Upper lobe of right lung (tissue), 1 donor: Measurements from ENCODE around the gene WDR82. TPM values are rescaled to one million over a fixed set of nuclear protein-coding genes. Genes with fewer than 3 reads are reported as not detected.
"Not testable (repeated sequence)": the region's sequence is repeated elsewhere in the genome, so short reads cannot be mapped to it uniquely, and the experiment has no call there.

Source experiments
- ATAC-seq: fragments of 200-7000 bp; cut with Tn5 transposase; one replicate; pipeline ENCODE4 v1.9.1; 2020; ENCODE audit warnings: mild to moderate bottlenecking, moderate library complexity
- DNase-seq: peaks from one replicate; pipeline ENCODE4 v3.0.0-alpha.2; 2020
- H3K27ac ChIP-seq: fragments of 200-600 bp; one replicate; pipeline ENCODE4 v1.8.0; 2022
- H3K27me3 ChIP-seq: fragments of 200-600 bp; one replicate; pipeline ENCODE4 v1.8.0; 2022; ENCODE audit warnings: mild to moderate bottlenecking
- H3K36me3 ChIP-seq: fragments of 200-600 bp; one replicate; pipeline ENCODE4 v1.8.0; 2022
- H3K4me1 ChIP-seq: fragments of 200-600 bp; one replicate; pipeline ENCODE4 v1.8.0; 2022
- H3K4me3 ChIP-seq: fragments of 200-600 bp; one replicate; pipeline ENCODE4 v1.8.0; 2022; ENCODE audit warnings: mild to moderate bottlenecking
- H3K9me3 ChIP-seq: fragments of 200-600 bp; one replicate; pipeline ENCODE4 v1.8.0; 2022
- CTCF ChIP-seq: fragments of 200-600 bp; IDR thresholded peaks from one replicate; pipeline ENCODE4 v1.8.0; 2022; ENCODE audit warnings: antibody characterized with exemption
- intact Hi-C: fragments of 100-400 bp; cut with DNase I; formaldehyde crosslinking; loops from one replicate; pipeline ENCODE4 v1.11.0; 2022
- total RNA-seq: library from RNA; stranded (reverse); fragmentation: NEBNext Ultra II Directional; extraction: Animal tissue kit (Norgen Biotek cat#: 25700); gene quantifications from one replicate; pipeline ENCODE4 v1.2.1, GENCODE V29; 2021
- donor health status: DM: no; HTN: yes; CAD: no; lungs with severe emphysema.

The WDR82 gene
- total RNA-seq, 1 donor from 2014 or later, result 61.9 TPM

- ATAC-seq (no peak), DNase-seq (peak; percentile 12)
- Histone ChIP-seq H3K9me3 (no peaks in the 10 kb centered on the region), H3K27ac (peak overlapping the region; percentile 25), H3K4me3 (no peak overlapping the region), H3K36me3 (no peaks in the 10 kb centered on the region), H3K4me1 (peaks cover 17% of the 10 kb centered on the region), H3K27me3 (no peaks in the 10 kb centered on the region)
- intact Hi-C loops, result no loop called here
- TF ChIP-seq CTCF, result no peak
Measured at GRCh38 chr3:52281981-52282801, 3.7 kb upstream of the WDR82 start.

GRCh38 chr3:52280050-52280461 lies 1.6 kb upstream of the WDR82 start:
- peaks cover 31% of the 10 kb centered on the region for H3K4me1 ChIP-seq
- no peaks in the 10 kb centered on the region for H3K9me3 ChIP-seq
- TF ChIP-seq CTCF, result no peak
- peak overlapping the region; percentile 97 for H3K27ac ChIP-seq
- DNase-seq, result no peak
- no peaks in the 10 kb centered on the region for H3K27me3 ChIP-seq
- H3K36me3 ChIP-seq, result no peaks in the 10 kb centered on the region
- intact Hi-C loops, result no loop called here
- no peak overlapping the region for H3K4me3 ChIP-seq
- no peak for ATAC-seq

- intact Hi-C loops, result no loop called here
- no peaks in the 10 kb centered on the region for H3K27me3 ChIP-seq
- peak overlapping the region; percentile 97 for H3K27ac ChIP-seq
- H3K4me3 ChIP-seq, result peak overlapping the region; percentile 77
- ATAC-seq (no peak), DNase-seq (no peak)
- no peak for TF ChIP-seq CTCF
- no peaks in the 10 kb centered on the region for H3K9me3 ChIP-seq
- H3K36me3 ChIP-seq, result peaks cover 3% of the 10 kb centered on the region
- peaks cover 36% of the 10 kb centered on the region for H3K4me1 ChIP-seq
Measured at GRCh38 chr3:52279596-52279995, 1.1 kb upstream of the WDR82 start.

GRCh38 chr3:52277972-52278509 lies 408 bp downstream of the WDR82 start:
- peak; percentile 45 for TF ChIP-seq CTCF
- intact Hi-C loops, result no loop called here
- H3K27me3 ChIP-seq, result no peaks in the 10 kb centered on the region
- peak overlapping the region; percentile 97 for H3K27ac ChIP-seq
- peak; percentile 84 for ATAC-seq
- no peak for DNase-seq
- H3K4me1 ChIP-seq, result peaks cover 52% of the 10 kb centered on the region
- peaks cover 7% of the 10 kb centered on the region for H3K36me3 ChIP-seq
- no peaks in the 10 kb centered on the region for H3K9me3 ChIP-seq
- H3K4me3 ChIP-seq, result peak overlapping the region; percentile 77

GRCh38 chr3:52277071-52277964 lies 1.1 kb downstream of the WDR82 start:
- Histone ChIP-seq H3K4me3 (peak overlapping the region; percentile 77), H3K9me3 (no peaks in the 10 kb centered on the region), H3K4me1 (peaks cover 59% of the 10 kb centered on the region), H3K36me3 (peaks cover 7% of the 10 kb centered on the region), H3K27me3 (no peaks in the 10 kb centered on the region), H3K27ac (peak overlapping the region; percentile 97)
- intact Hi-C loops, result no loop called here
- DNase-seq, result peak; percentile 92
- ATAC-seq, result peak; percentile 58
- no peak for TF ChIP-seq CTCF

- DNase-seq, intact Hi-C loops, H3K27me3 ChIP-seq, ATAC-seq, H3K9me3 ChIP-seq: not testable (repeated sequence)
- Histone ChIP-seq H3K4me1 (peaks cover 80% of the 10 kb centered on the region), H3K27ac (peak overlapping the region; percentile 97), H3K36me3 (peaks cover 12% of the 10 kb centered on the region), H3K4me3 (peak overlapping the region; percentile 77)
Measured at GRCh38 chr3:52274781-52275180, 3.7 kb downstream of the WDR82 start.
